Body of pancreas (tissue), 4 donors: ENCODE data around the gene ZNF76. TPM values are rescaled to one million over a fixed set of nuclear protein-coding genes. Genes with fewer than 3 reads are reported as not detected.
A peak's percentile ranks its signal among the peaks of the same experiment; 100 is the strongest.

Experiments
- ATAC-seq: fragments of 150-250 bp; one replicate; pipeline ENCODE4 v1.9.1; 2016
- DNase-seq, 4 donors: peaks; one replicate each; pipeline ENCODE4 v3.0.0-alpha.2; 2019
- H3K27ac ChIP-seq, 4 donors: fragments of 200-600 bp; sonication (generic); 1 replicate in 3 of 4; 2 replicates in 1 of 4; pipeline versions ENCODE4 v1.5.1 to v1.6.1; 2016 to 2019; ENCODE audit warnings: mild to moderate bottlenecking in 1 of 4, mixed read lengths in 1 of 4, moderate library complexity in 1 of 4
- H3K27me3 ChIP-seq, 2 donors: fragments of 200-600 bp; sonication (generic); one replicate each; pipeline ENCODE4 v1.6.0; 2016; ENCODE audit warnings: mild to moderate bottlenecking in 1 of 2
- H3K36me3 ChIP-seq, 2 donors: fragments of 200-600 bp; sonication (generic); replicated peaks in 1 of 2; 2 replicates each; pipeline ENCODE4 v1.5.1; 2016; ENCODE audit warnings: low read depth in 2 of 2; ENCODE audit not compliant: insufficient read depth in 1 of 2
- H3K4me1 ChIP-seq: fragments of 200-600 bp; sonication (generic); one replicate; pipeline ENCODE4 v1.6.0; 2016
- H3K4me3 ChIP-seq, 2 donors: fragments of 200-600 bp; sonication (generic); 1 replicate in 1 of 2; 2 replicates in 1 of 2; pipeline ENCODE4 v1.5.1; 2016 to 2019
- H3K9me3 ChIP-seq, 3 donors: fragments of 200-600 bp; sonication (generic); 1 replicate in 2 of 3; 2 replicates in 1 of 3; pipeline ENCODE4 v1.5.1; 2016
- CTCF ChIP-seq, 7 experiments: fragments of 450-650 bp in 4 of 7; fragments of 200-600 bp in 3 of 7; sonication (generic) in 3 of 7; IDR thresholded peaks; one replicate each; pipeline ENCODE4 v1.5.1; 2016 to 2019; ENCODE audit warnings: antibody characterized with exemption in 7 of 7
- POLR2A ChIP-seq, 3 donors: fragments of 450-650 bp; IDR thresholded peaks; one replicate each; pipeline ENCODE4 v1.6.1; 2016; ENCODE audit warnings: antibody characterized with exemption in 3 of 3, mild to moderate bottlenecking in 2 of 3
- WGBS, 2 donors: methylation state at CpG; one replicate each; pipeline ENCODE4 v1.1.5; 2017; 5-methylcytosine and 5-hydroxymethylcytosine counted together
- intact Hi-C: fragments of 100-400 bp; cut with DNase I; formaldehyde crosslinking; loops from one replicate; pipeline ENCODE4 v1.15.1; 2023
- total RNA-seq, 2 donors: library from RNA; depleted of rRNA; stranded (reverse); fragments of >200 nt; gene quantifications; one replicate each; pipeline ENCODE4 v1.1.0, GENCODE V29; 2016

ZNF76 gene
- total RNA-seq, 2 donors from 2014 or later, result 34.2 to 56.7 TPM

- WGBS, 2 donors, result 80 to 94% methylated on average over 1 to 2 of the region's 2 CpGs
- H3K27ac ChIP-seq, result no peak overlapping the region
- no peak for ATAC-seq
- no peak for DNase-seq
- no peaks in the 10 kb centered on the region for H3K9me3 ChIP-seq
- intact Hi-C loops, result loop anchor here (5.0 kb wide), 1 partner anchor 157 kb away; the partner anchor contains the start of gene FANCE
- H3K4me3 ChIP-seq, result no peak overlapping the region
- H3K36me3 ChIP-seq, result peaks cover 0 to 13% of the 10 kb centered on the region in 2 donors
- H3K27me3 ChIP-seq, result no peaks in the 10 kb centered on the region
- peaks cover 32% of the 10 kb centered on the region for H3K4me1 ChIP-seq
- no peak for TF ChIP-seq POLR2A (IDR thresholded peaks at IDR 0.05)
- TF ChIP-seq CTCF (IDR thresholded peaks at IDR 0.05), result no peak
Observed at GRCh38 chr6:35295036-35295435, 35.5 kb downstream of the ZNF76 start.

- ATAC-seq (no peak), DNase-seq (no peak)
- no peaks in the 10 kb centered on the region for H3K9me3 ChIP-seq
- WGBS, 2 donors, result 31 to 56% methylated on average over 1 to 3 of the region's 3 CpGs
- peaks cover 35% of the 10 kb centered on the region for H3K4me1 ChIP-seq
- no peak for TF ChIP-seq CTCF (IDR thresholded peaks at IDR 0.05)
- intact Hi-C loops, result loop anchor here (5.0 kb wide), 1 partner anchor 157 kb away; the partner anchor contains the start of gene FANCE
- H3K36me3 ChIP-seq, result peaks cover 0 to 8% of the 10 kb centered on the region in 2 donors
- no peaks in the 10 kb centered on the region for H3K27me3 ChIP-seq
- H3K4me3 ChIP-seq, result no peak overlapping the region
- H3K27ac ChIP-seq, result no peak overlapping the region
Observed at GRCh38 chr6:35295521-35296315, 36.2 kb downstream of the ZNF76 start.

- ATAC-seq (no peak), DNase-seq (no peak)
- Histone ChIP-seq H3K4me3 (no peak overlapping the region), H3K9me3 (no peaks in the 10 kb centered on the region), H3K27me3 (no peaks in the 10 kb centered on the region), H3K27ac (peak overlapping the region in 3 of 4 donors; percentile 32 to 76 (median 74)), H3K36me3 (peaks cover 0 to 3% of the 10 kb centered on the region in 2 donors), H3K4me1 (peaks cover 35% of the 10 kb centered on the region)
- TF ChIP-seq POLR2A (IDR thresholded peaks at IDR 0.05) (no peak), CTCF (IDR thresholded peaks at IDR 0.05) (no peak)
- WGBS, 2 donors, result 40 to 41% methylated on average over 4 to 6 of the region's 6 CpGs
- intact Hi-C loops, result loop anchor here (5.0 kb wide), 1 partner anchor 155 kb away; the partner anchor contains the start of gene FANCE
Observed at GRCh38 chr6:35296931-35297600, 37.5 kb downstream of the ZNF76 start.

- peak within 1 kb of the TSS; percentile 21 to 71 for H3K4me3 ChIP-seq
- DNase-seq, result peak; percentile 87 to 93 (median 91)
- peak within 1 kb of the TSS; percentile 32 to 76 (median 59) for H3K27ac ChIP-seq
- peaks cover 0 to 3% of the 10 kb centered on the region in 2 donors for H3K36me3 ChIP-seq
- 9 to 28% methylated on average over 13 to 25 of the region's 35 CpGs for WGBS, 2 donors
- TF ChIP-seq POLR2A (IDR thresholded peaks at IDR 0.05) (peak; percentile 71 to 90 (median 84)), CTCF (IDR thresholded peaks at IDR 0.05) (peak; percentile 53 to 98 (median 94))
- intact Hi-C loops, result loop anchor here (5.0 kb wide), 1 partner anchor 154 kb away; the partner anchor contains the start of gene FANCE
- H3K4me1 ChIP-seq, result peaks cover 35% of the 10 kb centered on the region
- no peaks in the 10 kb centered on the region for H3K9me3 ChIP-seq
- no peaks in the 10 kb centered on the region for H3K27me3 ChIP-seq
- peak; percentile 96 for ATAC-seq
Observed at GRCh38 chr6:35297601-35298481, 38.3 kb downstream of the ZNF76 start, which contains the start of gene DEF6. Gene DEF6, plus strand, starts transcription at chr6:35297818. Its CDS starts 39 bp downstream, at chr6:35297857.
